KG1 (cell line): ENCODE data around the gene KLC4.
"Not testable (repeated sequence)": the region's sequence is repeated elsewhere in the genome, so short reads cannot be mapped to it uniquely, and the experiment has no call there.

Source experiments
- DNase-seq: peaks from one replicate; lab custom pipeline; 2025; lab: John Stamatoyannopoulos, UW

Gene KLC4

DNA sequence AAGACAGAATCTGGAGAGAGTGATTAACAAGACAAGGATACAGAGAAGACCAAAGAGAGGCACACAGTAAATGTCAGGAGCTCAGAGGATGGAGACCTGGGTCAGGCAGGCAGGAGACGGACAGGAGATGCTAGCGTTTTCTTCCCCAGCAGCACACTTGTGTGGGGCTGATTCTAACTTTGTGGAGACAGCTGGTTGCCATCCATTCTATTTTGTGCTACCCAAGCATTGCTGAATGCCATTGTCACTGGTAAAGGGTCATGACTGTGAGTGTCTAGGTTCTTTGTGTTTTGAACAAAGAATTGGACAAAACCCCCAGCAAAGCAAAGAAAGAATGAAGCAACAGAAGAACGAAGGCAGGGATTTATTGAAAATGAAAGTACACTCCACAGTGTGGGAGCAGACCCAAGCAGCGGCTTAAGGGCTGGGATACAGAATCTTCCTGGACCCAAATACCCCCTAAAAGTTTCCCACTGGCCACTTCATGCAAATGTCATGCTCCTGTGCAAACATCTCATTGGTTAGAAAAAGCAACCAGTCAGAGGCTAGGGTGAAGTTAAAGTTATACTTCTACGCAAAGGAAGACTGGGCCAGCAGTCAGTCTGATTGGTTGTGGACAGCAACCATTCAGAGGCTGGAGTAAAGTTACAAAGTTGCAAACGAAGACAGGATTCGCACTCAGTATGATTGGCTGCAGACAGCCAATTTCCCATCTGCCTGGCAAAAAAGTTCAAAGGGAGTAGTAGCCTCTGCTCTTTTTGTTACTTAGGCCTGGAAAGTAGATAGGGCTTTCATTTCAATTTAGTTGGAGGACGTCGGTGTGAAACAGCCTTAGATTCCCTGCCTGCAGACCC is 34.2 kb downstream of the KLC4 start:
- DNase-seq, result no peak

- no peak for DNase-seq
These were observed 36.5 kb downstream of the KLC4 start for GRCh38 chr6:43095939-43096338.

- DNase-seq, result no peak
These were observed 37.1 kb downstream of the KLC4 start for GRCh38 chr6:43096451-43097097.

DNA sequence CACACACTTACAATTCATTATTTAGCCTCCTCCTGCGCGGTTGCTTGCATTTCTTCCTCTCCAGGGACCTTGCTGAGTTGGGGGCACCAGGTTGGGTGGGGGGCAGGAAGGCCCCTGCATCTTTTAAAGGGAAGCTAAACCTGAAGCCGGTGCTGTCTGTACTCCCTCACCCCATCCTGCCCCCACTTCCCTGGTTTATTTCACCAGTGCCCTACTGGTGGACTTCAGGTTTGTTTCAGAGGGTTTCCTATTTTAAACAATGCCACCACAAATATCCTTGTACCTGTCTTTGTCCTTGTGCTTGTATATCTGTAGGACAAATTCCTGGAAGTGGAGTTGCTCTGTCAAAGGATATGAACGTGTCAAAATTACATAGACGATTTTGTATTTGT is 37.7 kb downstream of the KLC4 start:
- no peak for DNase-seq

DNA sequence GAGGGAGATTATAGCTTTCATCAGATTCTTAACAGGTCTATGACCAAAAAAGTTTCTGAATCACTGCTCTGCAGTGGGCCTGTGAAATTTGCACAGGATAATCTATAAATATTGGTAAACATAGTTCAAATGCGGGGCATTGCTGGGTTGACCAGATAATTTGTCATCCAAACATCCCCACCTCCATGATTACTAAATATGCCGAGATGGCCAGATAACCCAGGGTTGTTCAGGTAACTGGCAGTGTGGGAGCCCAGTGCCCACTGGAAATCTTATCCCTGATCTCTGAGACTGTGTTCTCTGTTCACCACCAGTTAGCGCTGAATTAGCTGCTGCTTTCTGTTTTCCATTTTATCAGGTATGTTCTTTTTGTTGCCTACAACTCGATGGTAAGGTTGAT is 38.1 kb downstream of the KLC4 start:
- no peak for DNase-seq

GRCh38 chr6:43101497-43101896 is 42.1 kb downstream of the KLC4 start:
- DNase-seq, result no peak

GRCh38 chr6:43103253-43103876 is 43.9 kb downstream of the KLC4 start:
- DNase-seq, result no peak

GRCh38 chr6:43105538-43106222 is 46.2 kb downstream of the KLC4 start:
- no peak for DNase-seq

- DNase-seq, result no peak
These were observed 48.1 kb downstream of the KLC4 start for GRCh38 chr6:43107344-43108062.

GRCh38 chr6:43113431-43114260 is 54.2 kb downstream of the KLC4 start:
- no peak for DNase-seq

- DNase-seq, result no peak
These were observed 55.9 kb downstream of the KLC4 start for GRCh38 chr6:43115365-43115764.

GRCh38 chr6:43117466-43117865 is 58.0 kb downstream of the KLC4 start:
- DNase-seq, result not testable (repeated sequence)

DNA sequence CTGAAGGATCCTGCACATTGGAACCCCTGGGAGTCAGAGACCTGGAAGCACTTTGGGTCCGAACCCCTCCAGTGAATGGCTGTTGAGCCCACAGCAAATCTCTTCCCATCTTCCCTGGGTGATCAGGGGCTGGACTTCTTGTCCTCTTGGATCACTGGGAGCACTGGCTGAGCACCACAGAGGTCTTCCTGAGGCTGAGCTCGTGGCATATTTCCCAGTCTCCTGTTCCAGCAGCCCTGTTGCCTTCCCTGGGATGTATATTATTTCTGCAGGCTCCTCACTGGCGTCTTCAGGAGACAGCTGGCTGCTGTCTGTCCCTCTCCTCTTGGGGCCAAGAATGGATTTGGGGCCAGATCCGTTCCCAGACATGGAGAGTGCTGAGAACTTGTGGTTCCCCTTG is 60.1 kb downstream of the KLC4 start:
- no peak for DNase-seq

GRCh38 chr6:43120101-43120763 is 60.8 kb downstream of the KLC4 start:
- DNase-seq, result no peak

DNA sequence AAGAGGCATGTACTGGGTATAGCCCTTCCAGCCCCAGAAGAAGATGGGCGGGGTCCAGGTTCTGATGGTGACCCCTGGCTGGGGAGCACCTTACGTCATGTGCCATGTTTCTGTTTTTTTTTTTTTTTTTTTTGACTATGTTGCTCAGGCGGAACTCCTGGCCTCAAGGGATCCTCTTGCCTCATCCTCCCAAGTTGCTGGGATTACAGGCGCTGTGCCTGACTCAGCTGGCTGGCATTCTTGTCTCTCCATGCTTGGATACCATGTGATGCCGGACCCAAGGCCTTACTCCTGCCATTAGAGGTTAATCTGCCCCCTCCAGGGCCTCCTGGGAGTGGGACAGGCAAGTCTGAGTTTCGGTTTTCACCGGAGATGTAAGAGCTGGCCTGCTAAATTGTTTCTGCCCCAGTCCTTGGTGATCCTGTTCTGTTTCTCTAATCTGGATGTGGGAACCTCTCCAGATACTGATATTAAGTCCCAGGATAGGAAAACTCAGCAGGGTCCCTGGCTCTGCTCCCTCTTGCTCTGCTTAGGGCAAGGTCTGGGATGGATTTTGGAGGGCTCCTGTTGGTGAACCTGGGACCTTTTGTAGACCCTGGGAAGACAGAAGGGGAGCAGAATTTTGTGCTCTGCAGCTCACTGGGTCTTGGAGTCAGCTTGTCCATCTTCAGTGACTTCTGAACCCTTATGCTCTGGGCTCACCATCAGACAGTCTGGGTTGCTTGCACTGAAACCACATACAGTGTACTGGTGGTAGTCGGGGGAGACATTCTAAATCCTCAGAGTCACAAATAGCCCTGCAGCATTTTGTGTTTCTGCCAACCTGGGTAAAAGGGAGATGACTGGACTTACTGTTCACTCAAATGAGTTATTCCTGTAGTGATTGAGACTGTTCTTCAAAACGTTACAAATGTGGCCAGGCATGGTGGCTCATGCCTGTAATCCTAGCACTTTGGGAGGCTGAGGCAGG is 61.8 kb downstream of the KLC4 start:
- no peak for DNase-seq

GRCh38 chr6:43122146-43122545 is 62.7 kb downstream of the KLC4 start:
- DNase-seq, result no peak

DNA sequence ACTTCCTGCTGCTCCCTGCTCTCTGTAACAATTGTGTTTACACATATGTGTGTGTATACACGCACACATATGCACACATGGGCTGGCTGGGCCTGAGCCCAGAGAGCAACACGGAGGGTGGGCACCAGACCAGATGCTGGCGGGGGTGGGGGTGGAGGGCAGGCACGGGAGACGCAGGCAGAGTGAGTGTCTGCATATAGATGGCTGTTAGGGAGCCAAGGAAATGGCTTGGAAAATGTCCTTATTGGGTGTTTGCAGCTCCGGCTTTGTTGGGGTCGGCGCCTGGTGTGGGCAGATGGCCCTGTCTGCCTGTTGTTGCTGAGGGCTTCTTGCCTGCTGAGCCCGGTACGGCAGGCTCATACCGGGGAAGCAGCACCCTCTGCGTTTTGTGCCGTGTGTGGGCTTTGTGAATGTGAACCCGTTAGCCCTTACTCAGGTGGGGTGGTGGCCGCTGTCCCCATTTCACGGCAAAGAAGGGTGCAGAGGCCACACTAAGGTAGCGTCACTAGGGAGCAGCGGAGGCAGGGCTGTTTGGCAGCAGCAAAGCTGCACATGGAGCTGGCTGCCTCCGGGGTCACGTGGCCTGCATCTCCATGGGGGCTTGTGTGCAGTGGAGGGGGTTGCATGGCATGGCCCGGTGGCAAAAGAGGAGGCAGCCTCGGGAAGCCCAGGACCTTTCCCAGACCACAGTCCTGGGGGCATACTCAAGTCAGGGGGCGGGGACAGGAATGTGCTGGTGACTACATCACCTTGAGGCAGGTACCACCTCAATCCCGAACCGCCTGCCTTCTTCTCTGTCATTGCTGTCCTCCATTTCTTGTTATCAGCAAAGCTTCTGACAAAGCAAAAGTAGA is 64.3 kb downstream of the KLC4 start:
- DNase-seq, result no peak

- no peak for DNase-seq
These were observed 65.0 kb downstream of the KLC4 start for GRCh38 chr6:43124481-43124880.
